ENCODE results near the gene SRP9.

Gene SRP9

GRCh38 chr1:225772848-225773247, 4.8 kb upstream of the SRP9 start:
- Histone ChIP-seq H2AFZ (ENCODE audit: low read length) (no peak overlapping the region), H3K79me2 (ENCODE audit: insufficient read depth, low read length) (peaks cover 19% of the 10 kb centered on the region), H3K4me2 (ENCODE audit: low read depth, low read length, poor library complexity, severe bottlenecking) (peak overlapping the region; percentile 40), H3K27me3 (ENCODE audit: insufficient read depth, low read length, poor library complexity, severe bottlenecking) (no peaks in the 10 kb centered on the region), H3K9me2 (replicated peaks; ENCODE audit: low read depth, low read length) (no peaks in the 10 kb centered on the region), H3K4me1 (ENCODE audit: insufficient read depth, low read length, poor library complexity, severe bottlenecking) (peaks cover 41% of the 10 kb centered on the region), H3K36me3 (ENCODE audit: insufficient read depth, low read length) (no peaks in the 10 kb centered on the region), H3F3A (ENCODE audit: low read depth) (peaks cover under 1% of the 10 kb centered on the region; the same call in 1 of the 2 replicates), H3K9me3 (ENCODE audit: insufficient read depth, low read depth, low read length) (no peaks in the 10 kb centered on the region), H4K20me1 (ENCODE audit: insufficient read depth, low read length, poor library complexity, severe bottlenecking) (no peaks in the 10 kb centered on the region), H3K9ac (ENCODE audit: low read depth, low read length, poor library complexity, severe bottlenecking) (peak overlapping the region; percentile 11), H3K4me3 (ENCODE audit: low read length, poor library complexity, severe bottlenecking) (no peak overlapping the region)
- no peak for TF ChIP-seq EZH2phosphoT487 (IDR thresholded peaks at IDR 0.05; ENCODE audit: borderline replicate concordance)
- TF ChIP-seq CTCF (conservative IDR thresholded peaks at IDR 0.05; ENCODE audit: low read length) = no peak

GRCh38 chr1:225774281-225775147, 3.1 kb upstream of the SRP9 start:
- no peaks in the 10 kb centered on the region for H3K36me3 ChIP-seq (ENCODE audit: insufficient read depth, low read length)
- peaks cover 2% of the 10 kb centered on the region; the same call in 1 of the 2 replicates for H3F3A ChIP-seq (ENCODE audit: low read depth)
- TF ChIP-seq EZH2phosphoT487 (IDR thresholded peaks at IDR 0.05; ENCODE audit: borderline replicate concordance) (no peak), CTCF (conservative IDR thresholded peaks at IDR 0.05; ENCODE audit: low read length) (no peak)
- peaks cover 13% of the 10 kb centered on the region for H4K20me1 ChIP-seq (ENCODE audit: insufficient read depth, low read length, poor library complexity, severe bottlenecking)
- H3K9ac ChIP-seq (ENCODE audit: low read depth, low read length, poor library complexity, severe bottlenecking) = peak overlapping the region; percentile 18
- no peaks in the 10 kb centered on the region for H3K9me2 ChIP-seq (replicated peaks; ENCODE audit: low read depth, low read length)
- peaks cover 37% of the 10 kb centered on the region for H3K4me1 ChIP-seq (ENCODE audit: insufficient read depth, low read length, poor library complexity, severe bottlenecking)
- peak overlapping the region; percentile 15 for H3K4me2 ChIP-seq (ENCODE audit: low read depth, low read length, poor library complexity, severe bottlenecking)
- no peak overlapping the region for H3K4me3 ChIP-seq (ENCODE audit: low read length, poor library complexity, severe bottlenecking)
- H3K27me3 ChIP-seq (ENCODE audit: insufficient read depth, low read length, poor library complexity, severe bottlenecking) = no peaks in the 10 kb centered on the region
- H3K79me2 ChIP-seq (ENCODE audit: insufficient read depth, low read length) = peaks cover 36% of the 10 kb centered on the region
- H3K9me3 ChIP-seq (ENCODE audit: insufficient read depth, low read depth, low read length) = no peaks in the 10 kb centered on the region
- no peak overlapping the region for H2AFZ ChIP-seq (ENCODE audit: low read length)

DNA sequence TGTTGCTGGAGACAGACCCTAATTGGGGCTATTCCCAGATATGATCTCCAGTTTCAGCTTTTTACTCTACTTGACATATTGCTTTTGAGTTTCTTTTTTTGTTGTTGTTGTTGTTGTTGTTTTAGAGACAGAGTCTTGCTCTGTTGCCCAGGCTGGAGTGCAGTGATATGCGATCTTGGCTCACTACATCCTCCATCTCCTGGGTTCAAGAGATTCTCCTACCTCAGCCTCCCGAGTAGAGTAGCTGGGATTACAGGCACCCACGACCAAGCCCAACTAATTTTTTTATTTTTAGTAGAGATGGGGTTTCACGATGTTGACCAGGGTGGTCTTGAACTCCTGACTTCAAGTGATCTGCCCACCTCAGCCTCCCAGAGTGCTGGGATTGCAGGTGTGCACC, 1.3 kb upstream of the SRP9 start:
- peaks cover 53% of the 10 kb centered on the region for H3K79me2 ChIP-seq (ENCODE audit: insufficient read depth, low read length)
- peaks cover 31% of the 10 kb centered on the region for H4K20me1 ChIP-seq (ENCODE audit: insufficient read depth, low read length, poor library complexity, severe bottlenecking)
- no peaks in the 10 kb centered on the region for H3K27me3 ChIP-seq (ENCODE audit: insufficient read depth, low read length, poor library complexity, severe bottlenecking)
- no peaks in the 10 kb centered on the region for H3K9me3 ChIP-seq (ENCODE audit: insufficient read depth, low read depth, low read length)
- H2AFZ ChIP-seq (ENCODE audit: low read length) = no peak overlapping the region
- H3F3A ChIP-seq (ENCODE audit: low read depth) = peaks cover 2% of the 10 kb centered on the region; the same call in 1 of the 2 replicates
- peak overlapping the region; percentile 93 for H3K4me2 ChIP-seq (ENCODE audit: low read depth, low read length, poor library complexity, severe bottlenecking)
- no peaks in the 10 kb centered on the region for H3K36me3 ChIP-seq (ENCODE audit: insufficient read depth, low read length)
- H3K4me1 ChIP-seq (ENCODE audit: insufficient read depth, low read length, poor library complexity, severe bottlenecking) = peaks cover 48% of the 10 kb centered on the region
- peak overlapping the region; percentile 89 for H3K4me3 ChIP-seq (ENCODE audit: low read length, poor library complexity, severe bottlenecking)
- no peak for TF ChIP-seq EZH2phosphoT487 (IDR thresholded peaks at IDR 0.05; ENCODE audit: borderline replicate concordance)
- H3K9me2 ChIP-seq (replicated peaks; ENCODE audit: low read depth, low read length) = no peaks in the 10 kb centered on the region
- H3K9ac ChIP-seq (ENCODE audit: low read depth, low read length, poor library complexity, severe bottlenecking) = peak overlapping the region; percentile 96
